H1 (cell line): Measurements from ENCODE around the gene SCARF1. TPM values are rescaled to one million over a fixed set of nuclear protein-coding genes. Genes with fewer than 3 reads are reported as not detected.

Experiments
- CTCF ChIA-PET: fragments of 300-600 bp; sonication (Branson Sonifier 250); formaldehyde crosslinking; loops from one replicate; lab custom pipeline; 2021; ENCODE audit not compliant: partially characterized antibody; lab: Charles Lee
- POLR2A ChIA-PET: fragments of 300-600 bp; sonication (Branson Sonifier 250); formaldehyde crosslinking; loops from one replicate; lab custom pipeline; 2021; ENCODE audit warnings: inconsistent platforms; ENCODE audit not compliant: partially characterized antibody; lab: Charles Lee
- DNase-seq, 2 experiments: peaks; one replicate each; pipeline versions ENCODE4 v3.0.0 to v3.0.0-alpha.2; 2010 to 2022; ENCODE audit warnings: low spot score in 2 of 2, low read depth in 1 of 2, mixed read lengths in 1 of 2
- FAIRE-seq: peaks from 2 replicates; lab custom pipeline; 2011; peaks lifted over from hg19 to GRCh38; lab: Jason Lieb, UNC
- H2AFZ ChIP-seq: 2 replicates; pipeline ENCODE4 v1.8.1; 2012; ENCODE audit warnings: low read length, inconsistent platforms
- H2AK5ac ChIP-seq: 2 replicates; pipeline ENCODE4 v1.6.1; 2013; ENCODE audit warnings: low read depth, low read length
- H2BK120ac ChIP-seq: replicated peaks from 2 replicates; pipeline ENCODE3; 2013; ENCODE audit warnings: low read depth, low read length, inconsistent platforms
- H2BK12ac ChIP-seq: 2 replicates; pipeline ENCODE4 v1.6.1; 2013; ENCODE audit warnings: low read depth, low read length
- H2BK15ac ChIP-seq: 2 replicates; pipeline ENCODE4 v1.6.1; 2013; ENCODE audit warnings: low read length
- H2BK20ac ChIP-seq: 2 replicates; pipeline ENCODE4 v1.6.1; 2013; ENCODE audit warnings: low read length
- H2BK5ac ChIP-seq: 2 replicates; pipeline ENCODE4 v1.6.1; 2013; ENCODE audit warnings: low read depth, low read length
- H3K14ac ChIP-seq: 2 replicates; pipeline ENCODE4 v1.6.1; 2013; ENCODE audit warnings: inconsistent platforms; ENCODE audit not compliant: insufficient read length
- H3K18ac ChIP-seq: 2 replicates; pipeline ENCODE4 v1.6.1; 2013; ENCODE audit warnings: low read length; ENCODE audit errors: extremely low read depth
- H3K23ac ChIP-seq: 2 replicates; pipeline ENCODE4 v1.6.1; 2013; ENCODE audit warnings: inconsistent platforms; ENCODE audit not compliant: insufficient read length
- H3K23me2 ChIP-seq: 2 replicates; pipeline ENCODE4 v1.6.1; 2013; ENCODE audit warnings: low read depth, low read length
- H3K27ac ChIP-seq: 2 replicates; pipeline ENCODE4 v1.6.1; 2011; ENCODE audit warnings: low read depth, low read length, inconsistent platforms
- H3K27me3 ChIP-seq, 4 experiments: replicated peaks in 1 of 4; 1 replicate in 1 of 4; 2 replicates in 3 of 4; pipeline versions ENCODE4 v1.6.1 to v1.8.1; 2011 to 2013; ENCODE audit warnings: low read length in 3 of 4, mild to moderate bottlenecking in 3 of 4, inconsistent platforms in 2 of 4, mixed read lengths in 2 of 4, moderate library complexity in 1 of 4; ENCODE audit not compliant: control insufficient read depth in 3 of 4, insufficient read depth in 3 of 4; ENCODE audit errors: extremely low read depth in 1 of 4
- H3K36me3 ChIP-seq, 4 experiments: 2 replicates each; pipeline versions ENCODE4 v1.6.1 to v1.8.1; 2011 to 2013; ENCODE audit warnings: mild to moderate bottlenecking in 4 of 4, low read length in 3 of 4, moderate library complexity in 2 of 4, control low read depth in 1 of 4, inconsistent platforms in 1 of 4; ENCODE audit not compliant: insufficient read depth in 4 of 4, control insufficient read depth in 2 of 4
- H3K4ac ChIP-seq: replicated peaks from 2 replicates; pipeline ENCODE3; 2013; ENCODE audit warnings: low read length, low read depth, mixed read lengths, inconsistent platforms; ENCODE audit not compliant: insufficient read length
- H3K4me1 ChIP-seq, 4 experiments: replicated peaks in 1 of 4; 1 replicate in 1 of 4; 2 replicates in 3 of 4; pipeline versions ENCODE4 v1.6.1 to v1.8.1; 2011 to 2013; ENCODE audit warnings: low read length in 3 of 4, inconsistent platforms in 2 of 4, mixed read lengths in 1 of 4; ENCODE audit not compliant: insufficient read depth in 4 of 4, control insufficient read depth in 3 of 4
- H3K4me2 ChIP-seq, 2 experiments: 2 replicates each; pipeline versions ENCODE4 v1.6.1 to v1.8.1; 2011 to 2013; ENCODE audit warnings: low read depth in 2 of 2, low read length in 2 of 2, control low read depth in 1 of 2, inconsistent platforms in 1 of 2, mild to moderate bottlenecking in 1 of 2; ENCODE audit not compliant: insufficient read depth in 1 of 2
- H3K4me3 ChIP-seq, 4 experiments: fragments of 200-600, 300-600 bp in 1 of 4; sonication (generic), shearing (Covaris generic), sonication (Bioruptor Twin) in 1 of 4; 2 replicates each; pipeline versions ENCODE4 v1.5.1 to v1.8.1; 2011 to 2016; ENCODE audit warnings: low read length in 4 of 4, low read depth in 3 of 4, control low read depth in 2 of 4, inconsistent platforms in 2 of 4, mild to moderate bottlenecking in 2 of 4, mixed read lengths in 1 of 4, moderate library complexity in 1 of 4; ENCODE audit not compliant: insufficient read depth in 2 of 4; ENCODE audit errors: extremely low read depth in 1 of 4
- H3K56ac ChIP-seq: replicated peaks from 2 replicates; pipeline ENCODE3; 2013; ENCODE audit warnings: low read depth, mild to moderate bottlenecking, mixed read lengths, low read length, inconsistent platforms; ENCODE audit not compliant: insufficient read length
- H3K79me1 ChIP-seq: 2 replicates; pipeline ENCODE4 v1.6.1; 2013; ENCODE audit warnings: low read depth, low read length, control low read depth
- H3K79me2 ChIP-seq, 2 experiments: 2 replicates each; pipeline versions ENCODE4 v1.6.1 to v1.8.1; 2012 to 2013; ENCODE audit warnings: low read length in 2 of 2, mild to moderate bottlenecking in 2 of 2, inconsistent platforms in 1 of 2; ENCODE audit not compliant: insufficient read depth in 2 of 2, control insufficient read depth in 1 of 2
- H3K9ac ChIP-seq, 4 experiments: replicated peaks in 1 of 4; 1 replicate in 1 of 4; 2 replicates in 3 of 4; pipeline versions ENCODE4 v1.6.1 to v1.8.1; 2011 to 2013; ENCODE audit warnings: low read depth in 3 of 4, low read length in 3 of 4, control low read depth in 2 of 4, mild to moderate bottlenecking in 2 of 4, moderate library complexity in 2 of 4, inconsistent platforms in 1 of 4; ENCODE audit errors: extremely low read depth in 1 of 4
- H3K9me3 ChIP-seq, 2 experiments: 2 replicates each; pipeline versions ENCODE4 v1.6.1 to v1.8.1; 2012 to 2013; ENCODE audit warnings: mild to moderate bottlenecking in 2 of 2, moderate library complexity in 2 of 2, control low read depth in 1 of 2, inconsistent platforms in 1 of 2, low read depth in 1 of 2, low read length in 1 of 2, mixed read lengths in 1 of 2; ENCODE audit not compliant: insufficient read depth in 2 of 2
- H4K20me1 ChIP-seq, 2 experiments: replicated peaks in 1 of 2; 2 replicates each; pipeline versions ENCODE3 to v1.8.1; 2011 to 2013; ENCODE audit warnings: inconsistent platforms in 2 of 2, low read length in 2 of 2, mild to moderate bottlenecking in 1 of 2; ENCODE audit not compliant: insufficient read depth in 2 of 2, control insufficient read depth in 1 of 2
- H4K5ac ChIP-seq: 2 replicates; pipeline ENCODE4 v1.6.1; 2013; ENCODE audit warnings: low read length, low read depth, mixed read lengths, inconsistent platforms; ENCODE audit not compliant: insufficient read length
- H4K8ac ChIP-seq: 2 replicates; pipeline ENCODE4 v1.8.0; 2013; ENCODE audit warnings: mild to moderate bottlenecking, moderate library complexity, low read length, inconsistent platforms; ENCODE audit not compliant: insufficient read depth; ENCODE audit errors: extremely low read depth
- H4K91ac ChIP-seq: replicated peaks from 2 replicates; pipeline ENCODE3; 2013; ENCODE audit warnings: low read length, mixed read lengths, inconsistent platforms; ENCODE audit not compliant: insufficient read length
- ATF3 ChIP-seq: IDR thresholded peaks from 2 replicates; pipeline ENCODE4 v1.6.1; 2011; ENCODE audit warnings: low read depth, mild to moderate bottlenecking, low read length; ENCODE audit not compliant: insufficient read depth
- BACH1 ChIP-seq: IDR thresholded peaks from 2 replicates; pipeline ENCODE4 v1.6.1; 2012; ENCODE audit warnings: low read length, improper control_type of control experiment
- KDM1A ChIP-seq: fragments of 200-600, 300-600 bp; sonication (generic); IDR thresholded peaks from 2 replicates; pipeline ENCODE4 v1.7.1; 2016; ENCODE audit warnings: mild to moderate bottlenecking, low read length, borderline replicate concordance
- KDM5A ChIP-seq: fragments of 200-600 bp; IDR thresholded peaks from 2 replicates; pipeline ENCODE4 v1.7.1; 2012; ENCODE audit warnings: mild to moderate bottlenecking, low read length, inconsistent platforms, mixed read lengths
- RNF2 ChIP-seq: fragments of 200-900, 300-1000 bp; sonication (generic); IDR thresholded peaks from 2 replicates; pipeline ENCODE4 v1.7.1; 2016; ENCODE audit warnings: borderline replicate concordance, low read depth, mild to moderate bottlenecking, antibody characterized with exemption, low read length; ENCODE audit not compliant: poor library complexity, severe bottlenecking; ENCODE audit errors: missing control alignments
- WGBS, 2 experiments: shearing (Covaris generic) in 1 of 2; methylation state at CpG; one replicate each; pipeline versions ENCODE4 v1.1.6 to v1.1.7; 2013 to 2015; ENCODE audit warnings: low lambda C conversion rate in 2 of 2, mixed read lengths in 2 of 2, inconsistent platforms in 1 of 2, low coverage in 1 of 2, missing lambda C conversion rate in 1 of 2; ENCODE audit not compliant: insufficient replicate concordance in 2 of 2, insufficient coverage in 1 of 2, insufficient read length in 1 of 2; ENCODE audit errors: extremely low coverage in 1 of 2, missing lambda C conversion rate in 1 of 2; 5-methylcytosine and 5-hydroxymethylcytosine counted together
- polyA plus RNA-seq, 7 experiments: library from polyadenylated mRNA; depleted of rRNA in 3 of 7; stranded (reverse) in 5 of 7; unstranded in 2 of 7; fragments of >200 nt in 5 of 7; fragments of 200-250 nt in 2 of 7; gene quantifications; 1 replicate in 5 of 7; 2 replicates in 1 of 7; 4 replicates in 1 of 7; pipeline versions ENCODE4 v1.2.1 to v1.2.3, GENCODE V29; 2011 to 2013; ENCODE audit warnings: missing spikeins in 2 of 7, mixed read lengths in 2 of 7
- total RNA-seq: library from RNA; stranded (reverse); fragmentation: NEBNext Ultra II Directional; extraction: Animal tissue kit (Norgen Biotek cat#: 25700); gene quantifications from 2 replicates; pipeline ENCODE4 v1.2.1, GENCODE V29; 2021

SCARF1 gene
- total and polyA plus RNA-seq, 2 of the 8 experiments (the other 6 are each of a cell fraction or from before 2014, with no cell fraction given), result 1.1 to 1.6 TPM

GRCh38 chr17:1638624-1639300 lies 6.8 kb downstream of the SCARF1 start:
- 82% methylated on average over 14 of the region's 19 CpGs; no CpG with 5 or more reads in 1 of the 2 experiments for WGBS, 2 experiments
- TF ChIP-seq KDM5A, result no peak
- no peak for TF ChIP-seq ATF3
- no peak for TF ChIP-seq KDM1A
- TF ChIP-seq RNF2, result no peak
- TF ChIP-seq BACH1, result no peak

More at GRCh38 chr17:1638624-1639300, 6.8 kb downstream of the SCARF1 start:
- H4K8ac ChIP-seq, result no peak overlapping the region
- H3K23me2 ChIP-seq, result peaks cover 5% of the 10 kb centered on the region; the same call in 1 of the 2 replicates
- H3K27me3 ChIP-seq, result peaks cover 0 to 4% (median 2%) of the 10 kb centered on the region in 4 experiments; a peak in 2 of 7 replicates
- H3K36me3 ChIP-seq, result 0 out of 8 replicates have a peak, but pooled peaks cover 0 to 2% (median 0%) of the 10 kb centered on the region in 4 experiments
- no peak overlapping the region for H2AFZ ChIP-seq
- 0 out of 2 replicates have a peak overlapping the region, but pooled peaks have one; percentile 72 for H2BK15ac ChIP-seq
- H2AK5ac ChIP-seq, result no peak overlapping the region
- H3K4me3 ChIP-seq, result no peak overlapping the region
- FAIRE-seq (no peak), DNase-seq (no peak)
- H2BK12ac ChIP-seq, result no peak overlapping the region
- no peaks in the 10 kb centered on the region for H4K20me1 ChIP-seq
- H3K4me1 ChIP-seq, result peaks cover 0 to 24% (median 12%) of the 10 kb centered on the region in 4 experiments; a peak in 5 of 7 replicates
- H3K79me1 ChIP-seq, result no peaks in the 10 kb centered on the region
- no peaks in the 10 kb centered on the region for H3K79me2 ChIP-seq
- peak overlapping the region; percentile 65 for H4K91ac ChIP-seq
- no peak overlapping the region for H3K56ac ChIP-seq
- H3K23ac ChIP-seq, result no peak overlapping the region
- 0 out of 2 replicates have a peak overlapping the region, but pooled peaks have one; percentile 35 for H2BK5ac ChIP-seq
- no peaks in the 10 kb centered on the region for H3K9me3 ChIP-seq
- H3K9ac ChIP-seq, result no peak overlapping the region
- H2BK120ac ChIP-seq, result no peak overlapping the region
- CTCF ChIA-PET, result interaction anchor here (0.8 to 4.4 kb wide), 5 partner anchors 9 to 105 kb away, joined by 4 to 36 read pairs (median 7); partner anchors contain the start of gene SLC43A2
- no peak overlapping the region for H4K5ac ChIP-seq
- POLR2A ChIA-PET, result interaction anchor here (0.8 to 4.6 kb wide), 5 partner anchors 9 to 438 kb away, joined by 3 to 29 read pairs (median 6); partner anchors contain the start of gene SLC43A2
- no peak overlapping the region for H3K14ac ChIP-seq
- no peak overlapping the region for H3K4me2 ChIP-seq
- no peak overlapping the region; the same call in 1 of the 2 replicates for H3K27ac ChIP-seq
- no peak overlapping the region for H3K18ac ChIP-seq
- no peak overlapping the region for H2BK20ac ChIP-seq
- H3K4ac ChIP-seq, result no peak overlapping the region
